ENCODE data around the gene BAG3. TPM values are rescaled to one million over a fixed set of nuclear protein-coding genes. Genes with fewer than 3 reads are reported as not detected.
"Not testable (repeated sequence)": the region's sequence is repeated elsewhere in the genome, so short reads cannot be mapped to it uniquely, and the experiment has no call there.

The BAG3 gene
- total RNA-seq, 1 donor from 2014 or later = 4.1 TPM

DNA sequence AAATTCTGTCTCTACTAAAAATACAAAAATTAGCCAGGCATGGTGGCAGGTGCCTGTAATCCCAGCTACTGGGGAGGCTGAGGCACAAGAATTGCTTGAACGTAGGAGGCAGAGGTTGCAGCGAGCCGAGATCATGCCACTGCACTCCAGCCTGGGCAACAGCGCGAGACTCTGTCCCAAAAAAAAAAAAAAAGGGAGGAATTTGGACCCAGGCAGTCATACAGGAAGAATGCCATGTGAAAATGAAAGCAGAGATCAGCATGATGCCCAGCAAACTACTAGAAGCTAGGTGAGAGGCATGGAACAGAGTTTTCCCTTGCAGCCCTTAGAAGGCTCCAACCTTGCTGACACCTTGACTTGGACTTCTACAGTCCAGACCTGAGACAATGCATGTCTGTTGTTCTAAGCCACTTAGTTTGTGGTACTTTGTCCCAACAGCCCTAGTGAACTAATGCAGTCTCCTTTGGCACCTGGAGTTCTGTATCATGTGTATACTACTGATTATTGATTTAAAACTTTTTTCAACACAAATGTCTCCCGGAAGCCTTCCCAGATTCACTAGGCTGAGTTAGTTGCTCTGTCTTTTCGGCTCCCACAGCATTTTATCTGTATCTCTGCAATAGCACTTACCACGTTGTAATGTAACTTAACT is 10.2 kb upstream of the BAG3 start:
- no peak for DNase-seq (ENCODE audit: low spot score)

GRCh38 chr10:119642556-119643111 is 8.5 kb upstream of the BAG3 start:
- DNase-seq (ENCODE audit: low spot score) = no peak

DNA sequence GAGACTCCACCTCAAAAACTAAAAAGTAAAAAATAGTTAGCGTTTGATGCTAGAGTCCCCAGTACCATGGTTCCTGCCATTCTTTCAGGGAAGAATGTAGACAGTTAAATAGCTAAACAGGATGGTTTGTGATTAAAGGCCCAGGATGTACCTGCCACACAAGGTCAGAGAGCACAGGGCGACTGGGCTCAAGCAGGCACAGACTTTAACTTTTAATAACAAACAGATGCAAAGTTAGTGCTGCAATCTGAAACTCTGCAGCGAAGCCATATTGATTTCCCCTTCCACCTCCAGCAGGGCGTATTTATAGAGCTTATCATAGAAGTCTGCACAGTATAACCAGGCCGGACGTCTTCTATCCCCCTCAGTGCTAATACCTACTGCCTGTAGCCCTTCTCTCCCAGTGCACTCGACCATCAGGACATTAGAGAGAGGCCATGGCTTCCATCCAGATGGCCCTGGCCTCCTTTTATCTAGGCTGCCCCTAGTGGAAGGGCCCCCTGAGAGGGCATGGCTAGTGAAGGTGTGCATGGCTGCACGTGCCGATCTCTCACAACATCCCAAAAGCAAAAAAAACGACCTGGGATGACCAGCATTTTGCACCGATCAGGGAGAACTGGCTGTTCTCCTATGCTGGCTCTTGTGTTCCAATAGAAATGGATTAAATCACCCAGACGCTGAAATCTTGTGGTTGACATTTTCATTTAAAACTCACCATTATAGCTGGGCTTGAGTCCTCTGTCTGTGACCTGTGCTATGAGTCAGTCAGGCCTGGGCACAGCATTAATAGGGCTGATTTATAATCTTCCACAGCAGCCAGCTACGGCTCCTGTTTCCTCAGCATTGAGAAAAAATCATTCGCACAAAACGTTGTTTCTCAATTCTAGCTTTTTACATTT is 7.6 kb upstream of the BAG3 start:
- DNase-seq (ENCODE audit: low spot score) = no peak

GRCh38 chr10:119644205-119644814 is 6.9 kb upstream of the BAG3 start:
- DNase-seq (ENCODE audit: low spot score) = no peak

DNA sequence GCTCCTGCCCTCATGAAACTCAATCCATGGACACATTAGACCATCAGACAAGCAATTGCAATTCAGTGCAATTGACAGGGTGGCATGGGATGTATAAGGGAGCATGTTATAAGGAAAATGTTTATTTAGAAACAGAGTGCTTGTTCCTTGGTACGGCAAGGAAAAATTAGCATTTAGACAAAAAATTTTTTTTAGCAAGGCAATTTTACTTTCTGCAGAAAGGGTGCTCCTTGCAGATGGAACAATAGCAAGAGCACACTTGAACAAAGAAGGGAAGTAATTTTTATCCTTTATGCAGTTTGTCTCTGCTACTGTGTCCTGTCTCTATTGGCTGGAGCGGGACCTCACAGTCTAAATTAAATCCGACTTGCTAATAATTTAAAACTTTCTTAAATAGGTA is 6.2 kb upstream of the BAG3 start:
- no peak for DNase-seq (ENCODE audit: low spot score)

GRCh38 chr10:119650062-119650461 is 1.1 kb upstream of the BAG3 start:
- DNase-seq (ENCODE audit: low spot score) = no peak

DNA sequence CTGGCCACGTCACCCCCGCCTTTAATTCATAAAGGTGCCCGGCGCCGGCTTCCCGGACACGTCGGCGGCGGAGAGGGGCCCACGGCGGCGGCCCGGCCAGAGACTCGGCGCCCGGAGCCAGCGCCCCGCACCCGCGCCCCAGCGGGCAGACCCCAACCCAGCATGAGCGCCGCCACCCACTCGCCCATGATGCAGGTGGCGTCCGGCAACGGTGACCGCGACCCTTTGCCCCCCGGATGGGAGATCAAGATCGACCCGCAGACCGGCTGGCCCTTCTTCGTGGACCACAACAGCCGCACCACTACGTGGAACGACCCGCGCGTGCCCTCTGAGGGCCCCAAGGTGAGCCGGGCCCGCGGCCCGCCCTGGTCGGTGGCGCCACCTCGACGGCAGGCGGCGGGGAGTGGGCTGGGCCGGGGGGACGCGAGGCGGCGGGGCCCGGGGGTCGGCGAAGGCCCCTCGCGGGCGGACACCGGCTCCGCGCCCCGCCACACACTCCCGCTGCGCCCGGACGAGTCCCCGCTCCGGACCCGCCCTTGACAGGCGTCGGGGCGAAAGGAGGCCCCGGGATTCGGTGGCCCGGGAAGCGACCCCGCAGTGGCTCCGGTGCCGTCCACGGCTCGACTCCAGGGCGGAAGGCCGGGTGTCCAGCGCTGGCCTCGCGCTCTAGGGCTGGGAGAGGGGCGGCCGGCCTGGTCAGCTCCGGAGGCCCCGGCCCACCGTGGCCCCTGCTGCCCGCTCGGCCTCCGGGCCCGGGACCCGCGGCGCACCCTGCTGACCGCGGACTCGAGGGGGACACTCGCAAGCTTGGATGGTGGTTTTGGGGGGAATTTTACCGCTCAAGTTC is 557 bp downstream of the BAG3 start:
- DNase-seq (ENCODE audit: low spot score) = no peak

GRCh38 chr10:119652361-119652730 is 1.2 kb downstream of the BAG3 start:
- DNase-seq (ENCODE audit: low spot score) = peak; percentile 80

GRCh38 chr10:119653209-119653608 is 2.0 kb downstream of the BAG3 start:
- no peak for DNase-seq (ENCODE audit: low spot score)

DNA sequence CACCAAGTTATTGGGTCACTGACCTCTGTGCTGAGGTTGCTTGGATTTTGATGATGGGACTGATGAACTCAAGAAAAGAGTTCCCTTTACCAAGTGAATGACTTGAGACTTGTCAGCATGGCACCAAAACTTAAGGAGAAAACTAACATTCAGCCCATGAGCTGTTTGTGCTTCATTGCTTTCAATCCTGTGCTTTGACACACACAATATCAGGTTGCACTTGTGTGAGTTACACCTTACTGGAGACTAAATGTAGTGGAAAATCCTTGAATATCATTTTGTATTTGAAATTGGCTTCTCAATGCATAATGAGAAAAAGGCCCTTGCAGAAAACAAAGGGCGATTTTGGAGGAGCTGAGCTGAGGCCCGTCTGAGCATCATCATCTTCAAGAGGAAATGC is 2.7 kb downstream of the BAG3 start:
- no peak for DNase-seq (ENCODE audit: low spot score)

- DNase-seq (ENCODE audit: low spot score) = no peak
Observed at GRCh38 chr10:119654540-119654939, 3.4 kb downstream of the BAG3 start.

- DNase-seq (ENCODE audit: low spot score) = peak; percentile 91
Observed at GRCh38 chr10:119655566-119656001, 4.4 kb downstream of the BAG3 start.

GRCh38 chr10:119656760-119657159 is 5.6 kb downstream of the BAG3 start:
- DNase-seq (ENCODE audit: low spot score) = no peak

DNA sequence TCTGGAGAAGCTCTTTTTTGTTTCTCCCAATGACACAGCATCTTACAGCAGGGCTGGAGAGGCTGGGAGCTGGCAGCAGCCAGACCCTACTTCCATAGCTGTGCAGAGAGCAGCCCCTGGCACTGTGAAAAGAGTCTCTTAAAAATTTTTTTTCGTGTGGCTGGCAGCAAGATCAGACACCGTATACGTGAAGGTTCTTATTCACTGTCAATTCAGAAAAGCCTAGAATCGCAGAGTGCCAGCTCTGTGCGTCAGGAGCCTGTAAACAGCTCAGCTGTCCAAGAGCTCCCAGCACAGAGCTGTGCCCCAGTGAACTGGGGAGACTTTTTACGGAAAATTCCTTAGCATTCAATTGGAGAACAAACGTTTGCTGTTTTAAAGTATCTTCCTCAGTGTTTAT is 6.5 kb downstream of the BAG3 start:
- DNase-seq (ENCODE audit: low spot score) = no peak

- DNase-seq (ENCODE audit: low spot score) = peak; percentile 93
Observed at GRCh38 chr10:119658274-119658673, 7.1 kb downstream of the BAG3 start.

GRCh38 chr10:119659951-119660350 is 8.8 kb downstream of the BAG3 start:
- no peak for DNase-seq (ENCODE audit: low spot score)

DNA sequence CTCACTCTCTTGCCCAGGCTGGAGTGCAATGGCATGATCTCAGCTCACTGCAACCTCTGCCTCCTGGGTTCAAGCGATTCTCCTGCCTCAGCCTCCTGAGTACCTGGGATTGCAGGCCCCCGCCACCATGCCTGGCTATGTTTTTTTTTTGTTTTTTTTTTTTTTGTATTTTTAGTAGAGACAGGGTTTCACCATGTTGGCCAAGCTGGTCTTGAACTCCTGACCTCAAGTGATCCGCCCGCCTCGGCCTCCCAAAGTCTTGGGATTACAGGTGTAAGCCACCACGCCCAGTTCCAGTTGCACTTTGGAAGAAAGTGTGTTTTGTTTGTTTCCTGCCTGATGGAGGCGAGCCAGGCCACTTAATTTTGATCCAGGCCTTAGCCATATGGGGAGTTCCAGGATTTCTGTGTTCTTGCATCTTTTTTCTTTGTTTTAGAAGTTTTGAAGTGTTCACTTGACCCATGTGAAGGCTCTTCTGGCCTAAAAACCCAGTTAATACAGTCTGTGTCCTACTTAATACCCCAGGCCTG is 11.0 kb downstream of the BAG3 start:
- not testable (repeated sequence) for DNase-seq (ENCODE audit: low spot score)

- no peak for DNase-seq (ENCODE audit: low spot score)
Observed at GRCh38 chr10:119663866-119664698, 12.9 kb downstream of the BAG3 start.

- DNase-seq (ENCODE audit: low spot score) = no peak
Observed at GRCh38 chr10:119665901-119666708, 14.9 kb downstream of the BAG3 start.

- DNase-seq (ENCODE audit: low spot score) = no peak
Observed at GRCh38 chr10:119666709-119667004, 15.5 kb downstream of the BAG3 start.

All from umbilical cord (tissue), 2 donors.